ENCODE data around the gene SLC24A3.
"Not testable (repeated sequence)": the region's sequence is repeated elsewhere in the genome, so short reads cannot be mapped to it uniquely, and the experiment has no call there.

SLC24A3 gene

DNA sequence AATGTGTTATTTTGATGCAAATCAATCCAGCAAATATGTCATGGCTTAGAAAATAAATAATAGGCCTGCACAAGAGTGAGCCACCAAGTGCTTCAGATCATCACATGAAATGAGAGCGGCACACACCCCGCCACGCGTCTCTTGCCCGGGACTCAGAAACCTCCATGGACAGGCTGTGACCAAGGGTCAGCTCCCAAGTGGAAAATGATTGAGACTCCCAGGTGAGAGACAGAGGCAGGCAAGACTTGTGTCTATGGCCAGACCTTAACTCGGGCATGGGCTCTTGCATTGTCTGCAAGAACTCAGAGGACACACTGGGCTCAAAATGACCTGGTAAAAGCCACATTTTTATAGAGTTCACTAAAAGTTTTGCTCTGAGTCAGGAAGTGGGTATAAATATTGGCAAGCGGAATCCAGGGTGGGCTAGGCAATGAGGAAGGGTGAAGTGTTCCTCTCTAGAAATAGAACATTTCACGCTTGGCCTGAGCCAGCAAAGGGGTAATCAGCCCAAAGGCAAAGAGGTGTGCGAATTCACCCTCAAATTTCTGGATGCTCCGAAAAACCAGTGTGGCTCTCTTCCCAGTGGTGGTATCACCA is 514.9 kb downstream of the SLC24A3 start:
- DNase-seq = peak; percentile 34

DNA sequence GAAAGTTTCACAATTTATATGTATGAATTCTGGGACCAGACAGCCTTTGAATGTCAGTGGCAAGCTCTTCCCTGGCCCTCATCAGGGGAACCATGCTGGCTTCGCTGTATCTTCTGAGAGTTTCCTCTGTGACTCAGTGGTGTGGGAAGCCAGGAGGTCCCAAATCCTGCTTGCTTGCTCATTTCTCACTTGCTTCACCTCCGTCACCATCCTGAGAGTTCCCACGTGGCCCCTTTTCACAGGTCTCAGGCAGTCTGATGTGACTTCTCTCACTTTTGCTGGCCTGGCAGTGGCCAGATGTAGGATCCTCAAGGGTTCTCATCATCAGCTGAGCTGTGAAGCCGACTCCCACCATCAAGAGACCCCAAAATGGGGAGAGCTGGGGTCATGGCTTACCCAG is 517.2 kb downstream of the SLC24A3 start:
- DNase-seq = no peak

DNA sequence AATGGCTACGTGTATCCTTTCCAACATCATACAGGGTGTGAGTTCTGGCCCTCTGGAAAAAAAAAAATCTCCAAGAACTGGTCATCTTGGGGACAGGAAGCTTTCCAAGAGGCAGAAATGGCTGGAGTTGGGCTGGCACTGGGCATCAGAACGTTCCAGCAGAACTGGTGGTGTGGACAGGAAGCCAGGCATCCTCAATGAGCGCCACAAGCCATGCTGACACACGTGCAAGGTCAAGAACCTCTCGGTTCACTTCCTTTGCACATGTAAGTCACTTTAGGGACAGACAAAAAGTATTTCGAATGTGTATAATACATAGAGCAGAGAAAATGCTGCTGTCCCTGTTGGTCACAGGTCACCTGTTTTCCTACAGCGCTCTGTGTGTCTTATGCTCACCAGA is 518.3 kb downstream of the SLC24A3 start:
- no peak for DNase-seq

DNA sequence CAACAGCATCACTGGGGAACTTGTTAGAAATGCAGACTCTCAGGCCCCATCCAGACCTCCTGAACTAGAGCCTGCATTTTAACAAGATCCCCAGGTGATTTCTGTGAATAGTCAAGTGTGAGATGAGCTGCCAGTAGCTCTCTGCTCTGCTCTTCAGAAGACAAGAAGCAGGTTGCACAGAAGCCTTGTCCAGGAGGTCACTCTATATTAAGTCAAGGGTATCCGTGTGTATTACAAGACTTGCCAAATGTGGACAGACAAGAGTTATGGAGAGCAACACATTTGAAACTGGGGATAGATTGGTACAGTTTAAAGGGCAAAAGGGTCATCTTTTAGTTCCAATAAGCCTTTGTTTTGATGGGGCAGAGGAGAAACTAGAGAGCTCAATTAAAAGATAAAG is 522.4 kb downstream of the SLC24A3 start:
- no peak for DNase-seq

DNA sequence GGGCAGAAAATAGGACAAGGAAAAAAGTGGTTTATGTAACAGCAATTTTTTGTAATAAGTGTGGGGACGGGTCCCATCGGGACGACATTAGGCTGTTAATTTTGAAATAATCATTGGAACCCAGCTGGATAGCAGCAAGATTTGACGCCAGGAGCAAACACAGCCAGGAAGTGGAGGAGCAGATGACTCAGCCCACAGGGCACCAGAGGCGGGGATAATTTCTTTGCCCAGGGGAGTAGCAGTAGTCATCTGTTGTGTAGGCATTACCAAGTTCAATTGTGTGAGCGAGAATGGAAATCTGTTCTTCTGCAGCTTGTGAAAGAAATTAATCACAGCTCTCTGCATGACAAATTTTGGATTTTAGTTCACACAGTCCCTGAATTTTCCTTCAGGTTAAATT is 523.0 kb downstream of the SLC24A3 start:
- DNase-seq = no peak

DNA sequence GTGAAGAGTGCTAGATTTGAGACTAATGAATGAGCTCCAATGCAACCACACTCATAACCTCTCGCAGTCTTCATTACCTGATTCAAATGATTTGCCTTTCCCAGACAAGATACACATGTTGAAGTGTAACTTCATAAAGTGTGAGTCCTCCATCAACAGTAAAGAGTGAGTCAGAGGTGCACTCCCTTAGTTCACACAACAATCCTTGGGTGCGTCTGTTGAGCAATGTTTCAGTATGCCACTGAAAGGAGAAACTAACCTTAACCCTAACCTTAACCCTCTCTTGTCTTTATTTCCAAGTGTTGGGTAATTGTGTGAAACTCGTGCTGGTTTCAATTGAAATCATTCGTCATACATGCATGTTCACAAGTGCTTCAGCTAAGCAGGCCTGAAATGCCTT is 524.6 kb downstream of the SLC24A3 start:
- DNase-seq = no peak

DNA sequence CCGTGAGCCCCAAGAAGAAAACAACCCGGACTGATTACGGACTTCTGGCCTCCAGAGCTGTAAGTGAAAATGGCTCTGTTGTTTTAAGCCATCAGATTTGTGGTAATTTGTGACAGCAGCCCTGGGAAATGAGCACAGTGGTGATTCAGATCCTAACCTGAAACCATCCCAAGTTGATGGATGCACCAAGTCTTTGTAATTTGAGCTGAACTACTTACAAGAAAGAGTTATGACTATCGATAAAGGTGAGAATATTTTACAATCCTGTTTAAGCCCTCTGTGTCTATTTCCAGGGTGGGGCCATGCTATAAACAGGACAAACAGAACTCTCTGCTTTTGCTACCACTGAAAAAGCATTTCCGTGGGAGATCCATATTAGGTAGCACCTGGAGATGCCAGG is 526.5 kb downstream of the SLC24A3 start:
- DNase-seq = no peak

DNA sequence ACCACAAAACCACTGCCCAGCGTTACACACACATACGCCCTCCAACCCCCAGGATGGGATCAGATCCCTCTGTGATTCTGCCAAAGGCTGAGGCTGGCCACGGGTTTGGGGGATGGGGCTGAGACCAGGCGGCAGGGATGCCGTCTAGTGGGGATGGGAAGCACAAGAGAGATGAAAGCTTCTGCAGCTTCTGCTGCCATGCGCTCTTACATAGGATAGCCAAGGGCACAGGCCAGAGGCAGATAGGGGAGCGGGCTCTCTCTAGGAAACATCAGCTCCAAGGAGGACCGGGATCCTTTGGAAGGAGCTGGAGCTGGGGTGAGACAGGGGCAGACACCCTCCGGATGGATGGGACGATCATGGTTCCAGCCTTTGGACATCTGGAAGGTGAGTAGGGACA is 526.9 kb downstream of the SLC24A3 start:
- DNase-seq = no peak

DNA sequence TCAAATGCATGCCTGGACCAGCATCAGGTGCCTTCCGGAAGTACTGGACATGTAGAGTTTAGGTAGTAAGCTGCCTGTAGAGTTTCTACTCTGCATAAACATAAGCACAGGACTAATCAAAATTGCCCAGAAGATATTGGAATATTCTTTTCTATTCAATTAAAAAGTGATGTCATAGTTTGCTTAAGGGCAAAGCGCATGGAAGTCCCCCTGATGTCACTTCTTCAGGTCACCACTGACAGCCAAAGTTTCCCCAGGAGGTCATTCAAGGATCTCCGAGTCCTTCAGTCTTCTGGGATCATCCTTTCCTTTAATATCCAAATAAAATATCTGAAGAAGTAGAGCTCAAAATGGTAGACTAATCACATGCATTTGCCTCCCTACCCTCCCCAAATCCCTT is 528.1 kb downstream of the SLC24A3 start:
- DNase-seq = no peak

DNA sequence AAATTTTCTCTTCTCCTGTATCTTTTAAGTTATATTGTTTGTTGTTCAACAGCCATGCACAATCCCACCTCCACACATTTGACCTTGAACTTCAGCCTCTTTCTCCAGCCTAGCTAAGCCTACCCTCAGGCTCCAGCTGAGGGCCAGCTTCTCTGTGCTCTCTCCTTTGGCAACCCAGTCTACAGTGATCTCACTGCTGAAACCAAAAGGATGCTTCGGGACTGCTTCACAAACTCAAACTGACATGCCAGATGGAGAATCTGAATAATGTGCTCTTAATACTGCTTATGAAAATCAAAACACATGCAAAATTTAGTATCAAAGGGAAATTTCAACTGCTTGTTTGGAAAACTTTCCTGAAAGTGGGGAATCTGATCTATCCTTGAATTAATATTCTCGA is 529.5 kb downstream of the SLC24A3 start:
- no peak for DNase-seq

DNA sequence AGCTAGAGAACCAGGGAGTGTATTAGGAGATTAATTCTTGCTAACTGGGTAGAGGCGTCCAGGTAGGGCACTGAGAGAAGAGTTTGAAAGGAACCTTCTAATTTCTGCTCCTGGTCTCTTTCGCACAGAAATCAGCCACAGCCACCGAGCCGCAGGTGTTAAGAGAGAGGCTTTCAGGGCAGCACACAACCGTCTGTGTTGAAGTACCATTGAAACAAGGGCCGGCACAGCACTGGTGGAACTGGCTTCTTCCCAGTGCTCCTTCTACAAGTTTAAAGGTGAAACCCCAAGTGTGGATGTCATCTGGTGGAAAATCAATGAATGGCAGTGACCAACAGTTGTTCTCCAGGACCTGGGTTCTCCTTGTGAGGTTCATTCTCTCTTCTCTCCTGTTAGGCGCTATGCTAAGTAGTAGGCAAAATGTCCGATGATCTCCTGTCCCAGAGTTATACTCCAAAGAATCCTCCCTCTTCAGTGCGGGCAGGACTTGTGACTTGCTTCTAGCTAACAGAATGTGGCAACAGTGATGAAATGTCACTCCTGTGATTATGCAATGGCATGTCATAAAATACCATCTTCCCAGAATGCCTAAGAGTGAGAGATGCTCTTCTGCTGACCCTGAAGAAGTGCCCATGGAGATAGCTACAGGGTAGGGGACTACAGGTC is 530.7 kb downstream of the SLC24A3 start:
- no peak for DNase-seq

DNA sequence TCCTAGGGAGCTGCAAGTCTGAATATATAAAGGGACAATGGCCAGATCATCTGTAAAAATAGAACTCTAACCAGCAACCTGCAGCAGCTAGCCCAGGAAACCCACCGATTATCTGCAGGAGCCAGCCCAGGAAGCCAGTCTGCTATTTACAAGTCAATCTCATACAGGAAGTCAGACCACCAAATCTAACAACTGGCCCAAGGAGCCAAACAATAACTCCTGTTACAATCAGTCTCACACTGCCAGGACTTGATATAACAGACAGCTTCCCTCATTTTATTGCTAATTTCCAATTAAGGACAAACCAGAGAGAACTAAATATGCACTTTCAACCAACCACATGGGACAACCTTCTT is 531.2 kb downstream of the SLC24A3 start:
- no peak for DNase-seq

DNA sequence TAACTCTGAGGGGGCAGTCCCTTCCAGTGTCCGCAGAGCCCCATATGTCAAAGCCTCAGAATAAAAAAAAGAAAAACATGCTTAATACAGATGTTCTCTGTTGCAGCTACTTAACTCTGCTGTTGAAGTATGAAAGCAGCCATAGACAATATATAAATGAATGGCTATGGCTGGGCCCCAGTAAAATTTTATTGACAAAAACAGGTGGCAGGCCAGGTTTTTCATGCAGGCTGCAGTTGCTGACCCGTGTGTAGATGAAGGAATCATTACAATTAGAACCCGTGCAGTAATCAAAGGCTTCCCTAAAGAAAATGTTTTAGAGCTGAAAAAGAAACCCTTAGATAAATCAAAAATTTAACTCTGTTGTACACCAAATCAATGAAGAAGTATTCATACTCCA is 532.7 kb downstream of the SLC24A3 start:
- DNase-seq = no peak

DNA sequence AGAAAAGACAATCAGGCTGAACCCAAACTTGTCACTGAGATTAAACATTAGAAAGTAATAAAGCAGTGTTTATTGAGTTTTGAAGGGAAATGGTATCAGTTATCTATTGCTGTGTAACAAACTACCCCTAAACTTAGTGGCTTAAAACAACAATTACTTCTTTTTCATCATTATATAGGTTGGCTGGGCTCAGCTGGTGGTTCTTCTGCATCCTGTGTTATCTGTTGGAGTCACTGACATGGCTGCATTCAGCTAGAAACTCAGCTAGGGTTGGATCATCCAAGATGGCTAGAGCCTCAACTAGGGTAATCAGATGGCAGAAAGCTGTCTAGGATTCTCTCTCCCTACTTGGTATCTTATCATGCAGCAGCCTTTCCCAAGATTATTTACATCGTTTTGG is 533.1 kb downstream of the SLC24A3 start:
- DNase-seq = no peak

DNA sequence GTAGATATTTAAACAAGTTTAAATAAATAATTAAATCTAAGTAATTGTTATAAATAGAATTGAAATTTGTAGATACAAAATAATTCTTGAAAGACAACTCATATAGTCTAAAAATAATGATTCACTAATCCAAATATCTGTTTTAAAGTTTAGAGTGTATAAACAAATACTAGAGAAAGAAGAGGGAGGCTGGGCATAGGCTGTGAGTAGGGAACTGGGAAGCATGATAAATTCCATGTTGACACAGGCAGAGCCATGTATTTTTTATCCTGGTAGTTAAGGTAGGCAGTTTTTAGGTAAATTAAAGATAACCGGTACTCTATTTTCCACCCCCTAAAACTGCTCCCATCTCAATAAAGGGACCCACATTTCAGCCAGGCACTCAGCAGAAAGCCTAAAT is 534.0 kb downstream of the SLC24A3 start:
- DNase-seq = no peak

DNA sequence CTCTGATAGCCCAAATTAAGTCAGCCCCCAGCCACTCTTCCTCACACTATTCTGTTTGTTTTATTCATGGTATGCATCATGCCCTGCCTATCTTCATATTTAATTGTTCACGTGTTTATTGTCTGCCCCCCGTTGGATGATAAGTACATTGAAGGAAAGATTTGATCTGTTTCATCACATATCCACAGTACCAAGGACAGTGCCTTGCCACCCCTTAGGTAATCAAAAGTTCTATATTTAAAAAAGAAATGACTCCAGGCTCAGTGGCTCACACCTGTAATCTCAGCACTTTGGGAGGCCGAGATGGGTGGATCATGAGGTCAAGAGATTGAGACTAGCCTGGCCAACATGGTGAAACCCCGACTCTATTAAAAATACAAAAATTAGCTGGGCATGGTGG is 535.5 kb downstream of the SLC24A3 start:
- no peak for DNase-seq

DNA sequence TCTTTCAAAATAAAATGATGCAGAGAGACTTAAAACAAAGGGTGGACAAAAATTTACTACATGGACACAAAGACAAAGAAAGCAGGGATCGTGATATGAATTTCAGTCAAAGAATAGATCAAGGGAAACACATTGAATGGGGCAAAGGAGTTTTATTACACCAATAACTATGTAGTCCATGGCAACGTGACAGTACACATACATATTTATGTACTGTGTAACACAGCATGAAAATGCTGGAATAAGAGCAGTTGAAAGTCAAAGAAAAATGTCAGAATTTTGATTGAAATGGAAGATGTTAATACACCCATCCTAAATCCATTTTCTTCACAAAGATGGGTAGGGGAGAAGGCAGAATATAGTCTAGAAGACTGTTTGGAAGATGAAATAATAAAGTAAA is 536.2 kb downstream of the SLC24A3 start:
- no peak for DNase-seq

DNA sequence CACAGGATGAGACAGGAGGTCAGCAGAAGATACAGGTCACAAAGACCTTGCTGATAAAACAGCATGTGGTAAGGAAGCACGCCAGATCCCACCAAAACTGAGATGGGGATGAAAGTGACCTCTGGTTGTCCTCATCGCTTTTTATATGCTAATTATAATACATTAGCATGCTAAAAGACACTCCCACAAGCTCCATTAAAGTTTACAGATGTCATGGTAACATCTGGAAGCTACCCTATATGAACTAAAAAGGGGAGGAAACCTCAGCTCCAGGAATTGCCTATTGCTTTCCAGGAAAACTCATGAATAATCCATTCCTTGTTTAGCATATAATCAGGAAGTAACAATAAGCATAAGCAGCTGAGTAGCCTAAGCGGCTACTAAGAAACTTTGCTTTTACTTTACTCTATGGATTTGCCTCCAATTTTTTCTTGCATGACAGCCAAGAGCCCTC is 537.2 kb downstream of the SLC24A3 start:
- DNase-seq = no peak

DNA sequence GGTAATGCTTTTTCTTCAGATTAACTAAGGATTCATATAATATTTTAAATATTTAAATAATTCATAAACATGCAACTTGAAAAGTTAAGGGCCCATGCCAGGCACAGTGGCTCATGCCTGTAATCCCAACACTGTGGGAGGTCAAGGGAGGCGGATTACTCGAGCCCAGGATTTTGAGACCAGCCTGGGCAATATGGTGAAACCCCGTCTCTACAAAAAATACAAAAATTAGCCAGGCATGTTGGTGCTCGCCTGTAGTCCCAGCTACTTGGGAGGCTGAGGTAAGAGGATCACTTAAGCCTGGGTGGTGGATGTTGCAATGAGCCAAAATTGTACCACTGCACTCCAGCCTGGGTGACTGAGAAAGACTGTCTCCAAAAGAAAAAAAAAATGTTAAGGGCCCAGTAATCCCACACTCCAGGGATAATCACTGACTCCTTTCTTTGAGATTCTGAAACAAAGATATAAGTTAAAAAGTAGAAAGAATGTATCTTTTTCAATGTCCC is 537.7 kb downstream of the SLC24A3 start:
- DNase-seq = no peak

DNA sequence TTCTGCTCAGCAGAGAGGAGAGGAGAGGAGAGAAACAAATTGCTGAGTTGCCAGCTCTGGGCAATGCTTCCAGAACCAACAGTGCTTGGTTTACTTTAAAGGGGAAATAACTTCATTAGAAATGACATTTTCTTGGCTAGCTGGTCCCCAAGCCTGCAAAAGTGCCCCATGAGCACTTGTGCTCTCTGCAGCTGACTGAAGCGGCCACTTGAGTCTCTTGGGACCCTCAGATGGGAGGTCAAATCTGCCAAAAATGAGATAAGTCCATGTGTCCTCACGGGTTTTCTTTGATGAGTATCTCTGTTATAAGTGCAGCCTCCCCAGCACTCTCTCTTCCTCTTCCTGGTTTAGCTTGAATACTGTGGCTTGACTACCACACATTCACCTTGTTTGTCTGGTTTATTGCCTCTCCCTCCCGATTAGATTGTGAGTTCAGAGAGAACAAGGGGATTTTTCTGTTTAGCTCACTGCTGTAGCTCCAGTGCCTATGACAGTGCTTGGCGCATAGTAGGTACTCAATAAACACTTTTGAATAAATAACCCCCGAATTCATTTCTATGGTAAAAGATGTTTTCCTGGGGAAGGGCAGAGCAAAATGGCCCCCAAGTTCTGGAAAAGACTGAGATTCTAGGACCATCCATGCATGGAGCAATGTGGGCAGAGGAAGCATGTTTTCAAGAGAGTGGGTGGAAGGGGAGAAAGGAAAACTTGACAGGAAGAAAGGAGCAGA is 538.6 kb downstream of the SLC24A3 start:
- DNase-seq = no peak

DNA sequence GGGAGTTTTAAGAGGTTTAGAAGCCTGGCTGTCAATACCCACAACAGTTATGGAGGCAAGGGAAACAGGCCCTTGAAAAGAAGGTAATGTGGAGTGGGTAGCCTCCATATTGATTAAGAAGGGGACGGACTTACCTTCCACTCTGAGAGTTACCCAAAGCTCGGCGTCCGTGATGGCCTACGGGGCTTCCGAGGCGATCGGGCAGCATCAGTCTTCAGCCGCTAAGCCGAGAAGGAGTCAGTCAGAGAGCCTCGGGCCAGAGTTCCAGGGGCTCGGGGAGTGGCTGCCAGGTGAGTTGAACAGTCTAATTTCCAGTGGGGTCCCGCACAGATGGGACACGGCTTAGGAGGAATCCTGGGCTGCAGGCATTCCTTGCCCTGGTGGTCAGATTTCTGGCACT is 541.8 kb downstream of the SLC24A3 start:
- not testable (repeated sequence) for DNase-seq

DNA sequence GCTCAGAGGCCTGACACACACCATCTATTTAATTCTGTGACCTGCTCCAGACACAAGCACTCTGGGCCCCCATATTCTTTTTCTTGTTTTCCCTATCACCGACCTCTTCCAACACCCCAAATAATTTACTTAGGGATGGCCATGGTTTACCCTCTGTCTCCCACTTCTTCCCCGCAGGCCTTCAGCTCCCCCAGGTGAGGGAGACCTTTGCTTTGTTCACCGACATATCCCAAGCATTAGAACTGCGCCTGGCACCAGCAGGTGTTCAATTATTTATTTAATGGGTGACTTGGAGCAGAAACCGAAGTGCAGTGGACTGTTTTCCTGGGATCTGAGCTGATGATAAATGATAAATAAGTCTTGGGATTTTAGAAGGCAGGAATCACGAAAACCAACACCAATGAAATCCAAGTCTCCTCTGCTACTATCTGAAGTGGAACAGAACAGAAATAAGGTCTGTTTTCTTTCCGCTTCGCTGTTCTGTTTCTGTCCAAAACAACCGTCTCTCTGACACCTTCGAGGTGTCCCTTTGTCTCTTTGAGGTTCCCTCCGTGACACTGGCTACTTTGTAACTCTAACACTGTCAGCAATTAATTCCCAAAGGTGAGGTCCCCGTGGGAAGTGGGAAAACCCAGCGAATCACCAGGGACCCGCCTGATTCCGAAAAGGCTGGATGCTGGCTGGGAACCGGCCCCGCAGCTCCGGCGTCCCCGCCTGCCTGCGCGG is 544.5 kb downstream of the SLC24A3 start:
- no peak for DNase-seq

DNA sequence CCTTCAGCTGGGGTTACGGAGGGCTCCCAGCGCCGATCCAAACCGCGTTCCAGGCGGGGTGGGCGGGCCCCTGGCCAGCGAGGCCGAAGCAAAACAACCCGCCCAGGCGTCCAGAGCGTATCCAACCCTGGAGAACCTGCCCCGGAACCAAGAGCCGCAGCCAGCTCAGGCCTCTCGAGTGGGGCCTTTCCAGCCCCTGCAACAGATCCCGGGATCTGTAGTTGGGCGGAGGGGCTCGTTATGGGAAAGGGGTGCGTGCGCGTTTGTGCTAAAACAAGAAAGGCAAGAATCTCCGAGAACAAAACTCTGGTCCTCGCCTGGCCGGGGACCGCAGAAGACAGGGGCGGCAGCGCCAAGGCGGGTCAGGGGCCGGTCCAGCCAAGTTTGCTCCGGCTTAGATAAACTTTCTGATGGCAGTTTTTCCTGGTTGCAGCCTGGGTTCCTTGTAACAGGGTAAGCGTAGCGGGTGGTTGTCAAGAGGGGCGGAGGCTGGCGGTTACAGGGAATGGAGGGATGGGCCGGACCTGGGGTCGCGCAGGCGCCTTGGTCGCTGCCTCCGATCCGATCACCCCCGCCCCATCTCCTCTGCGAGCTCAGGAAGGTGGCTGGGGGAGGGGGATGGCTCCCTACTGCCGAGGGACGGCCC is 545.2 kb downstream of the SLC24A3 start:
- DNase-seq = peak; percentile 40

All from NCI-H1048 (cell line).